Body of pancreas (tissue), 4 donors: ENCODE measurements around the gene SYNE2. TPM values are rescaled to one million over a fixed set of nuclear protein-coding genes. Genes with fewer than 3 reads are reported as not detected.
A peak's percentile ranks its signal among the peaks of the same experiment; 100 is the strongest.
"Not testable (repeated sequence)": the region's sequence is repeated elsewhere in the genome, so short reads cannot be mapped to it uniquely, and the experiment has no call there.

Experiments
- ATAC-seq: fragments of 150-250 bp; one replicate; pipeline ENCODE4 v1.9.1; 2016
- DNase-seq, 4 donors: peaks; one replicate each; pipeline ENCODE4 v3.0.0-alpha.2; 2019
- H3K27ac ChIP-seq, 4 donors: fragments of 200-600 bp; sonication (generic); 1 replicate in 3 of 4; 2 replicates in 1 of 4; pipeline versions ENCODE4 v1.5.1 to v1.6.1; 2016 to 2019; ENCODE audit warnings: mild to moderate bottlenecking in 1 of 4, mixed read lengths in 1 of 4, moderate library complexity in 1 of 4
- H3K27me3 ChIP-seq, 2 donors: fragments of 200-600 bp; sonication (generic); one replicate each; pipeline ENCODE4 v1.6.0; 2016; ENCODE audit warnings: mild to moderate bottlenecking in 1 of 2
- H3K36me3 ChIP-seq, 2 donors: fragments of 200-600 bp; sonication (generic); replicated peaks in 1 of 2; 2 replicates each; pipeline ENCODE4 v1.5.1; 2016; ENCODE audit warnings: low read depth in 2 of 2; ENCODE audit not compliant: insufficient read depth in 1 of 2
- H3K4me1 ChIP-seq: fragments of 200-600 bp; sonication (generic); one replicate; pipeline ENCODE4 v1.6.0; 2016
- H3K4me3 ChIP-seq, 2 donors: fragments of 200-600 bp; sonication (generic); 1 replicate in 1 of 2; 2 replicates in 1 of 2; pipeline ENCODE4 v1.5.1; 2016 to 2019
- H3K9me3 ChIP-seq, 3 donors: fragments of 200-600 bp; sonication (generic); 1 replicate in 2 of 3; 2 replicates in 1 of 3; pipeline ENCODE4 v1.5.1; 2016
- POLR2A ChIP-seq, 3 donors: fragments of 450-650 bp; IDR thresholded peaks; one replicate each; pipeline ENCODE4 v1.6.1; 2016; ENCODE audit warnings: antibody characterized with exemption in 3 of 3, mild to moderate bottlenecking in 2 of 3
- WGBS, 2 donors: methylation state at CpG; one replicate each; pipeline ENCODE4 v1.1.5; 2017; 5-methylcytosine and 5-hydroxymethylcytosine counted together
- intact Hi-C: fragments of 100-400 bp; cut with DNase I; formaldehyde crosslinking; loops from one replicate; pipeline ENCODE4 v1.15.1; 2023
- total RNA-seq, 2 donors: library from RNA; depleted of rRNA; stranded (reverse); fragments of >200 nt; gene quantifications; one replicate each; pipeline ENCODE4 v1.1.0, GENCODE V29; 2016
- TF ChIP-seq, protein P1 (sequence below), 7 experiments: fragments of 450-650 bp in 4 of 7; fragments of 200-600 bp in 3 of 7; sonication (generic) in 3 of 7; IDR thresholded peaks; one replicate each; pipeline ENCODE4 v1.5.1; 2016 to 2019; ENCODE audit warnings: antibody characterized with exemption in 7 of 7

Gene SYNE2
- total RNA-seq, 2 donors from 2014 or later, result 163 to 240 TPM

DNA sequence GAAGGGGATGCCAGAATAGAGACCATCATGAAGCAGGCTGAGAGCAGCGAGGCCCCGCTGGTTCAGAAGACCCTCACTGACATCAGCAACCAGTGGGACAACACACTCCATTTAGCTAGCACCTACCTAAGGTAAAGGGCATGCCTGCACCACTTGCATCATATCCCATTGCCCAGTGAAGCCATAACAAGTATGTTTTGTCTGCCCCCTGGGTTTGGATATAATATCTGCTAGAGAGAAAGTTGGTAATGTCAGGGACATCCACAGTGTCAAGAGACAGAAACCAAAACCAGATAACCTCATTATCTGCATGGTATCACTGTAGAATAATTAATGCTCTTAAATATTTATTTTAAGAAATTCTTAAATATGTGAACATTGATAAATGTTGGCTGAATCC is 173.8 kb downstream of the SYNE2 start:
- WGBS, 2 donors, result 94 to 96% methylated on average over 2 of the region's 2 CpGs
- Histone ChIP-seq H3K27ac (no peak overlapping the region), H3K4me3 (no peak overlapping the region), H3K27me3 (no peaks in the 10 kb centered on the region), H3K4me1 (no peaks in the 10 kb centered on the region), H3K9me3 (no peaks in the 10 kb centered on the region), H3K36me3 (peaks cover 8 to 29% of the 10 kb centered on the region in 2 donors)
- TF ChIP-seq POLR2A (IDR thresholded peaks at IDR 0.05), result no peak
- TF ChIP-seq, protein P1, sequence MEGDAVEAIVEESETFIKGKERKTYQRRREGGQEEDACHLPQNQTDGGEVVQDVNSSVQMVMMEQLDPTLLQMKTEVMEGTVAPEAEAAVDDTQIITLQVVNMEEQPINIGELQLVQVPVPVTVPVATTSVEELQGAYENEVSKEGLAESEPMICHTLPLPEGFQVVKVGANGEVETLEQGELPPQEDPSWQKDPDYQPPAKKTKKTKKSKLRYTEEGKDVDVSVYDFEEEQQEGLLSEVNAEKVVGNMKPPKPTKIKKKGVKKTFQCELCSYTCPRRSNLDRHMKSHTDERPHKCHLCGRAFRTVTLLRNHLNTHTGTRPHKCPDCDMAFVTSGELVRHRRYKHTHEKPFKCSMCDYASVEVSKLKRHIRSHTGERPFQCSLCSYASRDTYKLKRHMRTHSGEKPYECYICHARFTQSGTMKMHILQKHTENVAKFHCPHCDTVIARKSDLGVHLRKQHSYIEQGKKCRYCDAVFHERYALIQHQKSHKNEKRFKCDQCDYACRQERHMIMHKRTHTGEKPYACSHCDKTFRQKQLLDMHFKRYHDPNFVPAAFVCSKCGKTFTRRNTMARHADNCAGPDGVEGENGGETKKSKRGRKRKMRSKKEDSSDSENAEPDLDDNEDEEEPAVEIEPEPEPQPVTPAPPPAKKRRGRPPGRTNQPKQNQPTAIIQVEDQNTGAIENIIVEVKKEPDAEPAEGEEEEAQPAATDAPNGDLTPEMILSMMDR (IDR thresholded peaks at IDR 0.05), result peak in 1 of 7 experiments; percentile 6
- DNase-seq (no peak), ATAC-seq (no peak)
- intact Hi-C loops, result no loop called here

DNA sequence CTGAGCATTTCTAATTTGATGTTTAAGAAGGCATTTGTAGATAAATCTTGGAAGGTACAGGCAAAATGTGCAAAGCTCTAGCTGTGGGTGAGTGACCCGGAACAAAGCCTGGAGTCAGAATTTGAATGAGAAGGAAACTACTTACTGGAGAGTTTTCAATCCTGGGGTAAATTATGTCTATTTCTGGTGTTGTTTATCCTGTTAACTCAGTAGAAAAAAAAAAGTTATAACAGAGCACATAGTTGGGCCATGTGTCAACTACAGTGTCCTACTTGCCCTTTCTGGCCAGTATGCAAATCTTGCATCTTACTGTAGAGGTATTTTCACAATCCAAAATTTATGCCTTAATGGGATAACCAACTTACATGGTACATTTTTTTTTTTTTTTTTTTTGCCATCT is 182.3 kb downstream of the SYNE2 start:
- no peaks in the 10 kb centered on the region for H3K4me1 ChIP-seq
- 87 to 94% methylated on average over 1 of the region's 1 CpG for WGBS, 2 donors
- peaks cover 0 to 3% of the 10 kb centered on the region in 2 donors for H3K36me3 ChIP-seq
- H3K9me3 ChIP-seq, result no peaks in the 10 kb centered on the region
- H3K27me3 ChIP-seq, result no peaks in the 10 kb centered on the region
- no peak overlapping the region for H3K4me3 ChIP-seq
- no peak for ATAC-seq
- intact Hi-C loops, result no loop called here
- no peak for DNase-seq
- no peak for TF ChIP-seq POLR2A (IDR thresholded peaks at IDR 0.05)
- TF ChIP-seq, protein P1 (IDR thresholded peaks at IDR 0.05), result no peak
- H3K27ac ChIP-seq, result no peak overlapping the region

DNA sequence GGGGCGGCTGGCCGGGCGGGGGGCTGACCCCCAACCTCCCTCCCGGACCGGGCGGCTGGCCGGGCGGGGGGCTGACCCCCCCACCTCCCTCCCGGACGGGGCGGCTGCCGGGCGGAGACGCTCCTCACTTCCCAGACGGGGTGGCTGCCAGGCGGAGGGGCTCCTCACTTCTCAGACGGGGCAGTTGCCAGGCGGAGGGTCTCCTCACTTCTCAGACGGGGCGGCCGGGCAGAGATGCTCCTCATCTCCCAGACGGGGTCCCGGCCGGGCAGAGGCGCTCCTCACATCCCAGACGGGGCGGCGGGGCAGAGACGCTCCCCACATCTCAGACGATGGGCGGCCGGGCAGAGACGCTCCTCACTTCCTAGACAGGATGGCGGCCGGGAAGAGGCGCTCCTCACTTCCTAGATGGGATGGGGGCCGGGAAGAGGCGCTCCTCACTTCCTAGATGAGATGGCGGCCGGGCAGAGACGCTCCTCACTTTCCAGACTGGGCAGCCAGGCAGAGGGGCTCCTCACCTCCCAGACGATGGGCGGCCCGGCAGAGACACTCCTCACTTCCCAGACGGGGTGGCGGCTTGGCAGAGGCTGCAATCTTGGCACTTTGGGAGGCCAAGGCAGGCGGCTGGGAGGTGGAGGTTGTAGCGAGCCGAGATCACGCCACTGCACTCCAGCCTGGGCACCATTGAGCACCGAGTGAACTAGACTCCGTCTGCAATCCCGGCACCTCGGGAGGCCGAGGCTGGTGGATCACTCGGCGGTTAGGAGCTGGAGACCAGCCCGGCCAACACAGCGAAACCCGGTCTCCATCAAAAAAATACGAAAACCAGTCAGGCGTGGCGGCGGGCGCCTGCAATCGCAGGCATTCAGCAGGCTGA is 185.3 kb downstream of the SYNE2 start:
- DNase-seq, H3K9me3 ChIP-seq, H3K36me3 ChIP-seq, ATAC-seq, H3K27me3 ChIP-seq, H3K4me3 ChIP-seq, intact Hi-C loops, H3K4me1 ChIP-seq, H3K27ac ChIP-seq: not testable (repeated sequence)
- WGBS, 2 donors, result 96 to 97% methylated on average over 25 to 51 of the region's 66 CpGs

DNA sequence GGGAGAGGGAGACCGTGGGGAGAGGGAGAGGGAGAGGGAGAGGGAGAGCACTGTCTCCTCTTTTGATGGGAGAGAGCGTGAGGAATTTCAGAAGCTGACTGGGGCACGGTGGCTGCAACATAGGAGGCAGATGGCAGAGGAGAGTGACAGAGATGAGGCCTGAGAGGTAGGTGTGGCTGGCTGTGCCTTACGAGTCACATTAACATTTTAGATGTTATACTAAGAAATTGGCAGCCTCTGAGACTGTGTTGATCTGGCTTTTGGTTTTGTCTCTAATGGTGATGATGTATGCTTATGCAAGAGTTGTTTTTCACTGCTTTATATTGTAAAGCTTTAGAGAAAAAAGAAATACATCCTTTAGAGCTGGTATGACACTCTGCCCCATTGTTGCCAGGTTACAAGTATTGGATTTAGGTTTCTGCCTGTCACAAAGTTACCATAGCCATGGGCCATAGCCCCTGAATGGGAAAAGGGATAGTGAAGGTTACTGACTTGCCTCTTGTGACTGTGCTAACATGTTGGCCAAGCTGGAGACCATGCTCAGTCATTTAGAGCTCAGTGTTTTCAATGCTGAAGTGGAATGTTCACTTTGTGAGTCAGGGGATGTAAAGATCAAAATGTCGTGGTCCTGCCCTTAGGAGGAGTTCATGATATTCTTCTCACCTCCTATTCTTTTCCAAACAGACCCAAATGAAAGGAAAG is 186.2 kb downstream of the SYNE2 start:
- Histone ChIP-seq H3K27ac (no peak overlapping the region), H3K9me3 (no peaks in the 10 kb centered on the region), H3K4me3 (no peak overlapping the region), H3K27me3 (no peaks in the 10 kb centered on the region), H3K36me3 (no peaks in the 10 kb centered on the region), H3K4me1 (no peaks in the 10 kb centered on the region)
- intact Hi-C loops, result no loop called here
- no peak for ATAC-seq
- no peak for TF ChIP-seq POLR2A (IDR thresholded peaks at IDR 0.05)
- TF ChIP-seq, protein P1 (IDR thresholded peaks at IDR 0.05), result no peak
- no peak for DNase-seq
- WGBS, 2 donors, result 90 to 95% methylated on average over 4 of the region's 5 CpGs

DNA sequence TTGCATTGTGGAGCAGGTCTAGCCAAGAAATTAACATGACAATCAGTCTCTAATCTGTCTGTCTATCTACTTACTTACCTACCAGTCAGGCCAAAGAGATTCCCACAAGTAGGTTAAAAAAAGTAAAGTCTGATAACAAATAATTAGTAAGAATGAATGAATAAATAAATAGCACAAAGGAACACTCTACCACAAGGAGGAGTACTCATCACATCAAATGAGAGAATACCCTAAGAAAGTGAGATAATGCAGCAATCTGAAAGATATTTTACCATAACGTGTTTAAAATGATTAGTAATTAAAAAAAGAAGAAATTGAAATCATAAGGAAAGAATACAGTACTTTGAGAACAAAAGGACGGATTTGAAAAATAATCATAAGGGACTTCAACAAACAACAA is 187.2 kb downstream of the SYNE2 start:
- no peaks in the 10 kb centered on the region for H3K4me1 ChIP-seq
- no peak for ATAC-seq
- no peaks in the 10 kb centered on the region for H3K9me3 ChIP-seq
- H3K27me3 ChIP-seq, result no peaks in the 10 kb centered on the region
- intact Hi-C loops, result no loop called here
- H3K36me3 ChIP-seq, result no peaks in the 10 kb centered on the region
- 81 to 88% methylated on average over 2 of the region's 2 CpGs for WGBS, 2 donors
- TF ChIP-seq, protein P1 (IDR thresholded peaks at IDR 0.05), result peak in 3 of 7 experiments; percentile 11 to 31 (median 21)
- no peak for TF ChIP-seq POLR2A (IDR thresholded peaks at IDR 0.05)
- DNase-seq, result no peak
- no peak overlapping the region for H3K27ac ChIP-seq
- no peak overlapping the region for H3K4me3 ChIP-seq

DNA sequence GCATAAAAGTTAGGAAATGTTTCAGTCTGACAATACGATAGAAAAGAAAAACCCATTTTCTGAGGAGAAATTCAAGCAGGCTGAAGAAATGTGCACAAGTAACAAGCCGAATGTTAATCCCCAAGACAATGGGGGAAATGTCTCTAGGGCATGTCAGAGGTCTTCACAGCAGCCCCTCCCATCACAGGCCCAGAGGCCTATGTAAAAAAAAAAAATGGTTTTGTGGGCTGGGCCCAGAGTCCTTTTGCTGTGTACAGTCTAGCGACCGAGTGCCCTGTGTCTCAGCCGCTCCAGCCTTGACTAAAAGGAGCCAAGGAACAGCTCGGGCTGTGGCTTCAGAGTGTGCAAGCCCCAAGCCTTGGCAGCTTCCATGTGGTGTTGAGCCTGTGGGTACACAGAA is 190.5 kb downstream of the SYNE2 start:
- ATAC-seq, DNase-seq, H3K27ac ChIP-seq, H3K9me3 ChIP-seq, H3K27me3 ChIP-seq, H3K4me1 ChIP-seq, intact Hi-C loops, H3K36me3 ChIP-seq, H3K4me3 ChIP-seq: not testable (repeated sequence)
- WGBS, 2 donors, result 96 to 98% methylated on average over 6 of the region's 6 CpGs
